ENCODE results near the gene FGD5.
A peak's percentile ranks its signal among the peaks of the same experiment; 100 is the strongest.

The FGD5 gene

GRCh38 chr3:14957925-14958324 lies 139.2 kb downstream of the FGD5 start:
- no peak for TF ChIP-seq CTCF (conservative IDR thresholded peaks at IDR 0.05; ENCODE audit: low read depth)
- ChIA-PET CTCF (interaction anchor here (1.0 kb wide), 1 partner anchor 8 kb away, joined by 4 read pairs; no protein-coding TSS in a partner anchor), POLR2A (ENCODE audit: low non-redundant PET) (no interaction called here)
- no peak for DNase-seq (ENCODE audit: low spot score)
- H3K27ac ChIP-seq, result no peak overlapping the region

GRCh38 chr3:14959359-14959943 lies 140.7 kb downstream of the FGD5 start:
- POLR2A ChIA-PET (ENCODE audit: low non-redundant PET), result no interaction called here

GRCh38 chr3:14962762-14963161 lies 144.0 kb downstream of the FGD5 start:
- H3K27ac ChIP-seq, result no peak overlapping the region
- ChIA-PET CTCF (interaction anchor here (0.6 kb wide), 1 partner anchor 327 kb away, joined by 3 read pairs; no protein-coding TSS in a partner anchor), POLR2A (ENCODE audit: low non-redundant PET) (no interaction called here)
- no peak for TF ChIP-seq CTCF (conservative IDR thresholded peaks at IDR 0.05; ENCODE audit: low read depth)
- peak; percentile 0 for DNase-seq (ENCODE audit: low spot score)

More at GRCh38 chr3:14959359-14959943, 140.7 kb downstream of the FGD5 start:
- no peak for TF ChIP-seq CTCF (conservative IDR thresholded peaks at IDR 0.05; ENCODE audit: low read depth)
- DNase-seq (ENCODE audit: low spot score), result no peak
- CTCF ChIA-PET, result no interaction called here
- H3K27ac ChIP-seq, result no peak overlapping the region

- TF ChIP-seq CTCF (conservative IDR thresholded peaks at IDR 0.05; ENCODE audit: low read depth), result no peak
- ChIA-PET CTCF (no interaction called here), POLR2A (ENCODE audit: low non-redundant PET) (no interaction called here)
- no peak overlapping the region for H3K27ac ChIP-seq
- DNase-seq (ENCODE audit: low spot score), result no peak
Measured at GRCh38 chr3:14967285-14967684, 148.5 kb downstream of the FGD5 start.

- TF ChIP-seq CTCF (conservative IDR thresholded peaks at IDR 0.05; ENCODE audit: low read depth), result no peak
- ChIA-PET POLR2A (ENCODE audit: low non-redundant PET) (no interaction called here), CTCF (no interaction called here)
- no peak overlapping the region for H3K27ac ChIP-seq
- no peak for DNase-seq (ENCODE audit: low spot score)
Measured at GRCh38 chr3:14969671-14970070, 150.9 kb downstream of the FGD5 start.

- ChIA-PET CTCF (no interaction called here), POLR2A (ENCODE audit: low non-redundant PET) (no interaction called here)
- no peak for DNase-seq (ENCODE audit: low spot score)
- TF ChIP-seq CTCF (conservative IDR thresholded peaks at IDR 0.05; ENCODE audit: low read depth), result no peak
- H3K27ac ChIP-seq, result no peak overlapping the region
Measured at GRCh38 chr3:14976317-14976716, 157.6 kb downstream of the FGD5 start.

Data from RWPE1 (cell line).